Stomach (tissue), 9 donors: ENCODE data around the gene GOLGA8H. TPM values are rescaled to one million over a fixed set of nuclear protein-coding genes. Genes with fewer than 3 reads are reported as not detected.
A peak's percentile ranks its signal among the peaks of the same experiment; 100 is the strongest.
"Not testable (repeated sequence)": the region's sequence is repeated elsewhere in the genome, so short reads cannot be mapped to it uniquely, and the experiment has no call there.

Experiments used
- DNase-seq, 2 donors: peaks; one replicate each; pipeline versions ENCODE4 v3.0.0 to v3.0.0-alpha.2; 2013 to 2019
- H3K27ac ChIP-seq, 5 donors: fragments of 200-600 bp in 4 of 5; sonication (generic) in 4 of 5; one replicate each; pipeline ENCODE4 v1.5.1; 2013 to 2019; ENCODE audit warnings: mild to moderate bottlenecking in 1 of 5, moderate library complexity in 1 of 5
- H3K27me3 ChIP-seq, 3 donors: fragments of 200-600 bp; sonication (generic); one replicate each; pipeline ENCODE4 v1.5.1; 2017 to 2019; ENCODE audit warnings: mixed run types in 1 of 3
- H3K36me3 ChIP-seq, 4 donors: fragments of 200-600 bp; sonication (generic); 1 replicate in 3 of 4; 2 replicates in 1 of 4; pipeline ENCODE4 v1.5.1; 2016 to 2019
- H3K4me1 ChIP-seq, 4 donors: fragments of 200-600 bp; sonication (generic); one replicate each; pipeline ENCODE4 v1.5.1; 2016 to 2019
- H3K4me3 ChIP-seq, 4 donors: fragments of 200-600 bp; sonication (generic) in 3 of 4; one replicate each; pipeline ENCODE4 v1.5.1; 2016 to 2019; ENCODE audit warnings: mild to moderate bottlenecking in 1 of 4
- H3K9me3 ChIP-seq, 4 donors: fragments of 200-600 bp; sonication (generic); one replicate each; pipeline ENCODE4 v1.5.1; 2016 to 2019
- CTCF ChIP-seq, 7 experiments: fragments of 450-650 bp in 4 of 7; fragments of 200-600 bp in 3 of 7; sonication (generic) in 3 of 7; IDR thresholded peaks; one replicate each; pipeline ENCODE4 v1.5.1; 2016 to 2019; ENCODE audit warnings: antibody characterized with exemption in 7 of 7, control low read depth in 2 of 7, mild to moderate bottlenecking in 1 of 7
- WGBS, 5 donors: extraction: QIAGEN DNeasy Blood & Tissue Kit in 3 of 5; methylation state at CpG; one replicate each; pipeline versions ENCODE4 v1.1.5 to v1.1.7; 2013 to 2018; 5-methylcytosine and 5-hydroxymethylcytosine counted together
- intact Hi-C: fragments of 100-400 bp; cut with DNase I; formaldehyde crosslinking; loops from one replicate; pipeline ENCODE4 v1.15.1; 2023; ENCODE audit warnings: low total_unique reads
- polyA plus RNA-seq, 3 donors: library from polyadenylated mRNA; stranded (reverse); fragments of 200-250 nt; gene quantifications; one replicate each; pipeline ENCODE4 v1.2.3, GENCODE V29; 2013
- small RNA-seq, 4 donors: library from RNA; depleted of rRNA; stranded (forward); fragments of <200 nt; gene quantifications; one replicate each; pipeline ENCODE3, GENCODE V24; 2016
- total RNA-seq, 5 donors: library from RNA; depleted of rRNA; stranded (reverse); fragments of >200 nt; gene quantifications; one replicate each; pipeline versions ENCODE4 v1.1.0 to v1.2.3, GENCODE V29; 2014 to 2016
- donor health status: healthy with polysubstance abuse.
- donor health status: Bipolar disorder and iron deficiency.
- donor health status: healthy.

Gene GOLGA8H
- total and polyA plus RNA-seq, 8 donors: 0.13 to 2.0 (median 0.34) TPM; not detected in 4

- H3K27ac ChIP-seq, intact Hi-C loops, H3K27me3 ChIP-seq, H3K36me3 ChIP-seq, H3K4me1 ChIP-seq, H3K9me3 ChIP-seq, H3K4me3 ChIP-seq: not testable (repeated sequence)
- TF ChIP-seq CTCF (IDR thresholded peaks at IDR 0.05): peak in 3 of 7 experiments; percentile 33 to 51 (median 36)
- WGBS, 5 donors: 33 to 95% (median 77%) methylated on average over 1 of the region's 1 CpG
- peak in 1 of 2 donors; percentile 39 for DNase-seq
Observed at GRCh38 chr15:30661154-30661553, 57.3 kb downstream of the GOLGA8H start.

Small RNAs within 50 kb of the gene (small RNA-seq; reads per million reads assigned to genes)
- 0 reads per million in 4 donors for gene RF00096
- gene RN7SL628P: 0 reads per million in 4 donors
- 0 reads per million in 4 donors for gene RN7SL796P

Other genes with a start within 250 kb of the GOLGA8H start
- gene CHRFAM7A, start 210.5 kb upstream of the GOLGA8H start, total RNA-seq: 1 to 10 TPM in 4 of 5 donors, not detected in 1; 2.2 to 6.8 (median 3.1) TPM
- gene CHRFAM7A, start 210.5 kb upstream of the GOLGA8H start, polyA plus RNA-seq: under 1 TPM; 0.15 to 0.55 (median 0.25) TPM
- gene GOLGA8R, start 189.8 kb upstream of the GOLGA8H start, total RNA-seq: 1 to 10 TPM in 2 of 5 donors, under 1 TPM in 2, not detected in 1; 0.72 to 7.9 (median 1.9) TPM
- gene GOLGA8R, start 189.8 kb upstream of the GOLGA8H start, polyA plus RNA-seq: under 1 TPM; 0.31 to 0.61 (median 0.40) TPM
- 10 to 100 TPM in 1 of 5 donors, 1 to 10 TPM in 2, not detected in 2; 1.8 to 53.1 (median 8.7) TPM for gene GOLGA8Q, start 52.0 kb upstream of the GOLGA8H start, total RNA-seq
- gene GOLGA8Q, start 52.0 kb upstream of the GOLGA8H start, polyA plus RNA-seq: not detected